CD4-positive, alpha-beta T cell treated with Interleukin-15 for 1 hour (primary cell): ENCODE data around the gene TNFRSF18.
"Not testable (repeated sequence)": the region's sequence is repeated elsewhere in the genome, so short reads cannot be mapped to it uniquely, and the experiment has no call there.

Experiments
- DNase-seq: peaks from one replicate; pipeline ENCODE4 v3.0.0-alpha.2; 2020

TNFRSF18 gene

GRCh38 chr1:1206376-1206965 lies at the start of gene TNFRSF18:
Gene TNFRSF18 (minus strand): TSS chr1:1206592. CDS start chr1:1206571, 21 bp downstream.
- DNase-seq = peak; percentile 43

DNA sequence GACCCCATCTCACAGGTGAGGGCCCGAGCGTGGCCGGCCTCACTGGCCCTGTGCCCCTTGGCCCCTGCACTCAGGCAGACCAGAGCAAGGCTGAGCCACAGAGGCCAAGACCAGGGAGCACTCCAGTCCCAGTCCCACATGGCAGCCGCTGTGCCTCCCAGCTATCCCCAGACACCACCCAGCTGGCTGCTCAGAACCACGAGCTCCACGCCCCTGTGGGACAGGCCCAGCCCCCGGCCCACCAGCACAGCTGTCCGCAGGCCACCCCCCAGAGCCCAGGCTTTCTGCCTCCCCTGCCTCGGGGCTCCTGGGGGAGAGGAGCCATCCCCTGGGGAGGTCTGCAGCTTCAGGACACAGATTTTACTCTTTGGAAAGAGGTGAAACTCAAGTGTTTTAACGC lies 49.2 kb upstream of the TNFRSF18 start:
- no peak for DNase-seq

DNA sequence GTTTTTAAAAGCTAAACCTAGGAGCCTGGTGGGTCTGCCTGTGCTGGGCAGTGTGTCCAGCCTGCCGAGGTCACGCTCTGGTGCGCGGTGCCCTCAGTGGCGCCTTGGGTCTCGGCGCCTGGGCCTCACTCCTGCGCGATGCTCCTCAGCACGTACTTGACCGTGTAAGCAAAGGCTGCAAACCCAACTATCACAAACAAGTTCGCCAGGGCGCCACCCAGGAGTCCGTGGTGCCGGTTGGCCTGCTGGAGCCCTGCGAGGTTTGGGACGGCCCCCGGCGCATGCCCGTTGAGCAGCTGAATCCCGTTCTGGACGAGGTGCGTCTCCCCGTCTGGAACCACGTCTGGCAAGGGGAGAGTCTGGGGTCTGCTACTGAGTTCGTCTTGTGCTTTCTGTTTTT lies 48.7 kb upstream of the TNFRSF18 start:
- DNase-seq = no peak

GRCh38 chr1:1254667-1254998 lies 48.2 kb upstream of the TNFRSF18 start:
- no peak for DNase-seq

GRCh38 chr1:1253972-1254666 lies 47.7 kb upstream of the TNFRSF18 start:
- no peak for DNase-seq

GRCh38 chr1:1253314-1253713 lies 46.9 kb upstream of the TNFRSF18 start:
- no peak for DNase-seq

DNA sequence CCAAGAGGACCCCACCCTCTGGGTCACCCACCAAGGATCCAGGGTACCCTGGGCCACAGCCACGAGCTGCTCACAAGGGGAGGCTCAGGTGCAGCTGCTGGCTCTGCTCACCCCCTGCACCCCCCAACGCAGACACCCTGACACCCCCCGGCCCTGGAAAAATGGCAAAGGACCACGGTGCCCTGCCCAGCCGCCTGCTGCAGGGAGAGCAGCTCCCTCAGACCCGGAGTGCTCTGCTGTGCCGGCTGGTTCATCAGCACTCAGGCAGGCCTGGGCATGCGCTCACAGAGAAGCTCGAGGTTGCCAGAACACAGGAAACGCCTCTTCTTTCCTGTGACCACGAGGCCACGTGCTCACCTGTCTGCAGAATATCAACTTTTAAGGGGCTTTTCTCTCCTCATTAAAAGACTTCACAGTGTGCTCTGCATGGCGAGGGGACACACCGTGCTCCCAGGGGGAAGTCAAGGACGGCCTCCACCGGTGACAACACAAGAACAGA lies 44.4 kb upstream of the TNFRSF18 start:
- no peak for DNase-seq

GRCh38 chr1:1248009-1248913 lies 41.9 kb upstream of the TNFRSF18 start:
- not testable (repeated sequence) for DNase-seq

DNA sequence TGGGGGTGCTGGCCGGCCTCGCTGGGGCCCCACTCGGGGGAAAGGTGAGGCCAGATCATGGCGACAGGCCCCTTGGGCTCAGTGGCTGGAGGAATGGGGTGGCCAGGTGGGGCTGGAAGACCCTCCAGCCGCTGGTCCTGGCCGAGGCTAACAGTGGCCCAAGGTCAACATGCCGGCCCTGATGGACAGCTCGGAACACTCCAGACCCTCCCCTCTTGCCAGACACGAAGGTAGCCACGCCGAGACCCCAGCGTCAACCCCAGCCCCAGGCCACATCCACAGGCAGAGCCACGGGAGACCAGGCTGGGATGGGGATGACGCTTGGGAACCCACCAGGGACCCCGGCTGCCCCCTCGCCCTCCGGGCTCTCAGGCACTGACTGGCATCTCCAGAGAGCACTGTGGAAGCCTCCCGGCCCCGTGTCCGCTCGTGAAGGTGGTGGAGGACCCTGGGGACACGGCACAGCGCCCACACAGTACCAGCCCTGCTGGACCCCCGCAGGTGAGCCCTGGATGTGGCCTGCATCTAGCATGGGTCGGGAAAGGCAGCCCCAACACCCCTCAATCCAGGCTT lies 41.0 kb upstream of the TNFRSF18 start:
- no peak for DNase-seq

GRCh38 chr1:1246577-1247340 lies 40.4 kb upstream of the TNFRSF18 start, which contains the start of gene C1QTNF12:
Gene C1QTNF12 (minus strand): TSS chr1:1246722. CDS start chr1:1246690, 32 bp downstream.
- DNase-seq = no peak

DNA sequence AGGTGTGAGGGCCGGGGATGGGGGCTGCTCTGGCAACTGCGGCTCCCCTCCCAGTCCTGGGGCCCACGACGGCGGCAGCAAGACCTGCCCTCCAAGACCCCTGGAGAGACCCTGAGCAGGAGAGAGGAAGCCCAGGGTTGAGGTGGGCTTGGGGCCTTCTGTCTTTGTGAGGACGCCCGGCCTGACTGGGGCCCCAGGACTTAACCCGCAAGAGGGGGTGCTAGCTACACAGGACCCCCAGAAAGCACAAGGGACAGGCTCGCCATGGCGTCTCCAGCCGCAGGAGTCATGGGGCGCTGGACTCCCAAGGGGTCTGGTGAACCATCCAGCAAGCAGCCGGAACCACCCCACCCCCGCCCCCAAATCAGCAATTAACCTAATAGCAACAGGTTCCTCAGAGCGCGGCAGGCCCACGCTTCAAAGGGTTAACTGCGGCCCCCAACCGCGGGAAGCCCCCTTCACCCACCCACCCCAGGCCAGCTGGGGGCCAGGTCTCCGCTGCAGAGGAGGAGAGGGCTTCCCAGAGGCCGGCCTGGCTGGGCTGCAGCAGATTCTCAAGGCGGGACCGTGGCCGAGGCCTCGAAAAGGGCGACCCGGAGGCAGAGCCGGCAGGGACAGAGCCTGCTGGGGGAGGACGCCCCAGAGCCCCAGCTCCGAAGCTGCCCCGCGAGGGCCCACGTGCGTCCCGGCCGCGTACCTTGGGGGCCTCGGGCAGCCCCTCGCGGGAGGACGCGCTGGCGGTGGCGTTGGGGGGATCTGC lies 39.6 kb upstream of the TNFRSF18 start:
- no peak for DNase-seq

DNA sequence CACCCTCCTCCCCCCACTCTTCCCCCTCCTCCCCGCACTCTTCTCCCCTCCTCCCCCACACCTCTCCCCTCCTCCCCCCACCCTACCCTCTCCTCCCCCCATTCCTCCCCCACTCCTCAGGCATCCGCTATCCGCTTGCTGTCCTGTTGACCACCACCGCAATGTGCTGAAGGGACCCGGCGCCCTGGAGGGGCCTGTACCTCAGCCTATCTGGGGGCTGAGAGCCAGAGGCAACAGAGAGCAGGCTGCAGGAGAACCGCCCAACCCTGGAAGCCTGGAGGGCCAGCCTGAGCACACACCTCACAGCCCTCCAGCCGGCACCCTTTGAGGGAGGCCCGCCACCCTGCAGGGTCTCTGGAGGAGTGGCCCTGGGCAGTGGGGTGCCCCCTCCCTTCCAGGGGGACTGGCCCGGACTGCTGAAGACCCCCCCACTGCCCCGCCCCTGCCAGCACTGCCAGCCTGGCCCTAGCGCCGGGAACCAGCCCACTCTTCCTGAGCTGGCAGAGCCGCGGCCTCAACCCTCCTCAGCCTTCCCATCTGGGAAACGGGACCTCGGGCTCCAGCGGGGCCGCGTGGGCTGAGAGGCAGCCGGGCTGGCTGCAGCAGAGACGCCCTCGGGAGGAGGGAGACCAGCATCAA lies 38.9 kb upstream of the TNFRSF18 start:
- DNase-seq = no peak

- no peak for DNase-seq
Observed at GRCh38 chr1:1244192-1244811, 37.9 kb upstream of the TNFRSF18 start.

- no peak for DNase-seq
Observed at GRCh38 chr1:1243807-1244191, 37.4 kb upstream of the TNFRSF18 start.

DNA sequence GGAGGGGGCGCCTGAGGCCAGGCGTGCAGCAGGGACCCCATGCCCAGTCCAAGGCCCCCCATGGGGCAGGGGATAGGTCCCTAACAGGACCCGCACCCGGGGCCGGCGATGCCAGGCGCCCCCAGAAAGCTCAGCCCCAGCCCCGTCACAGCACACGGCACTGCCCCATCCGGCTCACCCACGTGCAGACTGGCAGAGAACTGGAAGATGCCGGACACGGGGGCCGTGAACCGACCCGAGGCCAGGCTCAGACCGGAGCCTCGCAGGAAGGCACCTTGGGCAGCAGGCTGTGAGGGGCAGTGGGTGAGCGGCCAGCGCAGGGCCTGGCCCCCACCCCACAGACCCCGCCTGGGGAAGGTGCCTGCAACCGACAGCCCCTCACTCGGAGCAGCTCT lies 36.9 kb upstream of the TNFRSF18 start:
- DNase-seq = no peak

GRCh38 chr1:1242461-1243265 lies 36.3 kb upstream of the TNFRSF18 start:
- no peak for DNase-seq

DNA sequence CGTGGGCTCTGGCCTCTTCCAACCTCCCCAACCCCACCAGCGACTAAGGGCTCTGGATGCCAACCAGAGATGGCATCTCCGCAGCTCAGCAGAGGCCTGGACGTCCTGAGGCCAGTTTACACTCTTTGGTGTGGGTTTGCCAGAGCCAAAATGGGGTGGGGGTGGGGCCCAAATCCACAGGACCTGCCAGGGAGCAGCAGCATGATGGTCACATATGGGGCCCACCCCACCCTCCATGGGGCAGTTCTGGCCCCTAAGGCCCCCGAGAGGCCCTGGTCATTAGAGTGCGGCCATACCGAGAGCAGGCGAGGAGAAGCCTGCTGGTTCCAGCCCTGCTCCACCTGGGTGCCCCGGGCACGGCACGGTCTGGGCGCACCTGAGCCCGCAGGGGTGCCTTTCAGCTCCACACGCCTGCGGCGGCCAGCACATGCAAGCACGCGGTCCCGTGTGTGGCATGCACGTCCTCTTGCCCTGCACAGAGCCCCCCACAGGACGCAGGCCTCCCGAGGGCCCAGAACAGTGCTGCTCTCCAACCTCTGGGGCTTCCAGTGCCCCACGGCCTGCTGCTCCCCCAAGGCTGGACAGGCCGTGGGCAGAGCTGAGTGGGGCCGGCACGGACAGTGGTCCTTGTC lies 35.3 kb upstream of the TNFRSF18 start:
- DNase-seq = no peak

DNA sequence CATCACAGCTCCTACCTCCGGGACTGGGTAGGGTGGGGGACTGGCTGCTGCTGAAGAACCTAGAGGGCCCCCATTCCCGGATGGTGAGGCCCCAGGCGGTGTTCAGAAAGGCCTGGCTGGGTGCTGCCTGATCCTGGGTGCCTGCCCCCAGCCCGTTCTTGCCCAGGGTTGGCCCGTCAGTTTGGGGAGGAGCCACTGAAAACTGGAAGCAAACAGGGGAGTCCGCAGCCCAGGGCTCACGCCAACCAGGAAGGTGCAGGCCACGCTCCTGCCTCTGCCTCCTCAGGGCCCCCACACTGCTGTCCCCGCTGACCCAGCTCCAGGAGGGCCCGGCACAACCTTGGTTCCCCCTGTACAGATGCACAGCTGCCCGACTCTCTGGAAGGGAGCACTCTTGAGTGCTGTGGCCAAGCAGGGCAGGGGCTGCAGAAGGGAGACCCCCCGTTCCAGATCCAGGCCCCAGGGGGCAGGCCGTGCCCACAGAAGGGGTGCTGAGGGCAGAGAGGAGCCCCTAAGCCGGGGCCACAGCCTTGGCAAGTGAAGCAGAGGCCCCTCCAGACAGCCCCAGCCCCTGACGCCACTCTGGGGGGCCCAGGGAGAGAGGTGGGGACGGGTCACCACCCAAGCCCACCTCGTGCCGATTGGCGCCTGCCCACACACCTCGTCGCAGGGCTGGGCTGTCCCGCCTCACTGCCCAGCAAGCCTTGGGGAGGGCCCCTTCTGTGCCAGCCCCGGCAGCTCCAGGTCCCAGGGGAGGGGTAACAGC lies 34.6 kb upstream of the TNFRSF18 start:
- DNase-seq = no peak

DNA sequence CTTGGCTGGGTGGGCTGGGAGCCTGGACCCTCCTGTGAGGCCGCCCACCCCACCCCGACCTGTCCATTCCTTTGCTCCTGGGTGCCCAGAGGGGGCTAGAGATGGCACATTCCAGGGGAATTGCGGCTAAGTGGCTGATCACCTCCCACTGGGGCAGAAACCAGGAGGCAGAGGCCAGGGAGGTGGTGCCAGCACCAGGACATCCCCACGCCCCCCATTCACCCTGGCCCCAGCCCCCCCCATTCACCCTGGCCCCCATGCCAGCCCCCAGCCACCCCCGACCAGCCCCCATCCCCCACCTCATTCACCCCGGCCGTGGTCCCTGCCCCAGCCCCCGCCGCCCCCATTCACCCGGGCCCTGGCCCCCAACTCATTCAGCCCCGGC lies 33.9 kb upstream of the TNFRSF18 start:
- no peak for DNase-seq
